H9 (cell line): Measurements from ENCODE around the gene CHSY1. TPM values are rescaled to one million over a fixed set of nuclear protein-coding genes. Genes with fewer than 3 reads are reported as not detected.
A peak's percentile ranks its signal among the peaks of the same experiment; 100 is the strongest.

ENCODE experiments used
- DNase-seq: peaks from one replicate; pipeline ENCODE4 v3.0.0-alpha.2; 2017
- H2AFZ ChIP-seq: one replicate; pipeline ENCODE4 v1.6.1; 2013; ENCODE audit warnings: mild to moderate bottlenecking, low read length, control low read depth, moderate library complexity
- H2AK5ac ChIP-seq: 2 replicates; pipeline ENCODE4 v1.6.1; 2013; ENCODE audit warnings: low read length, control low read depth, mixed read lengths; ENCODE audit not compliant: insufficient read length
- H2BK120ac ChIP-seq: one replicate; pipeline ENCODE4 v1.6.1; 2013; ENCODE audit warnings: low read depth, mild to moderate bottlenecking, low read length, control low read depth, inconsistent platforms; ENCODE audit not compliant: poor library complexity, severe bottlenecking
- H2BK12ac ChIP-seq: 2 replicates; pipeline ENCODE4 v1.6.1; 2013; ENCODE audit warnings: low read length, control low read depth, mixed read lengths, low read depth; ENCODE audit not compliant: insufficient read length
- H2BK15ac ChIP-seq: 2 replicates; pipeline ENCODE4 v1.6.1; 2013; ENCODE audit warnings: low read depth, low read length, control low read depth
- H2BK20ac ChIP-seq: one replicate; pipeline ENCODE4 v1.6.1; 2013; ENCODE audit warnings: low read depth, mild to moderate bottlenecking, low read length, control low read depth, inconsistent platforms; ENCODE audit not compliant: poor library complexity, severe bottlenecking
- H2BK5ac ChIP-seq: 2 replicates; pipeline ENCODE4 v1.6.1; 2013; ENCODE audit warnings: low read length, control low read depth, mixed read lengths; ENCODE audit not compliant: insufficient read length
- H3K14ac ChIP-seq: 2 replicates; pipeline ENCODE4 v1.6.1; 2013; ENCODE audit warnings: low read length, control low read depth; ENCODE audit not compliant: insufficient read depth
- H3K18ac ChIP-seq: 2 replicates; pipeline ENCODE4 v1.6.1; 2013; ENCODE audit warnings: low read depth, mild to moderate bottlenecking, mixed read lengths, low read length, control low read depth; ENCODE audit not compliant: insufficient read length
- H3K23ac ChIP-seq: 2 replicates; pipeline ENCODE4 v1.6.1; 2013; ENCODE audit warnings: low read length, control low read depth, mixed read lengths, low read depth; ENCODE audit not compliant: insufficient read length
- H3K23me2 ChIP-seq: 2 replicates; pipeline ENCODE4 v1.6.1; 2013; ENCODE audit warnings: low read depth, mild to moderate bottlenecking, mixed read lengths, low read length, control low read depth; ENCODE audit not compliant: insufficient read length, poor library complexity, severe bottlenecking
- H3K27ac ChIP-seq: 2 replicates; pipeline ENCODE4 v1.5.1; 2013; ENCODE audit warnings: low read length, control low read depth, mixed read lengths, low read depth; ENCODE audit not compliant: insufficient read length
- H3K27me3 ChIP-seq: 2 replicates; pipeline ENCODE4 v1.6.1; 2013; ENCODE audit warnings: low read length, control low read depth, inconsistent platforms; ENCODE audit not compliant: insufficient read depth
- H3K4ac ChIP-seq: 2 replicates; pipeline ENCODE4 v1.6.1; 2013; ENCODE audit warnings: low read depth, mild to moderate bottlenecking, control low read depth, inconsistent platforms, low read length, moderate library complexity
- H3K4me1 ChIP-seq: 2 replicates; pipeline ENCODE4 v1.6.1; 2013; ENCODE audit warnings: low read length, control low read depth, inconsistent platforms; ENCODE audit not compliant: insufficient read depth
- H3K4me2 ChIP-seq: 2 replicates; pipeline ENCODE4 v1.6.1; 2013; ENCODE audit warnings: low read length, control low read depth, mixed read lengths; ENCODE audit not compliant: insufficient read length, insufficient read depth
- H3K56ac ChIP-seq: 2 replicates; pipeline ENCODE4 v1.6.1; 2013; ENCODE audit warnings: low read depth, mild to moderate bottlenecking, mixed read lengths, low read length, control low read depth; ENCODE audit not compliant: insufficient read length
- H3K79me1 ChIP-seq: 2 replicates; pipeline ENCODE4 v1.6.1; 2013; ENCODE audit warnings: low read depth, mild to moderate bottlenecking, moderate library complexity, low read length, control low read depth, inconsistent platforms; ENCODE audit not compliant: insufficient read depth, poor library complexity, severe bottlenecking
- H3K79me2 ChIP-seq: 2 replicates; pipeline ENCODE4 v1.6.1; 2013; ENCODE audit warnings: low read length, control low read depth, inconsistent platforms; ENCODE audit not compliant: insufficient read depth
- H3K9ac ChIP-seq: 2 replicates; pipeline ENCODE4 v1.6.1; 2013; ENCODE audit warnings: low read length, control low read depth, mixed read lengths; ENCODE audit not compliant: insufficient read length; ENCODE audit errors: extremely low read depth
- H3K9me3 ChIP-seq: one replicate; pipeline ENCODE4 v1.6.1; 2013; ENCODE audit warnings: low read depth, low read length, inconsistent platforms; ENCODE audit not compliant: control insufficient read depth
- H3T11ph ChIP-seq: one replicate; pipeline ENCODE4 v1.6.1; 2013; ENCODE audit warnings: mild to moderate bottlenecking, low read length, control low read depth, inconsistent platforms
- H4K20me1 ChIP-seq: one replicate; pipeline ENCODE4 v1.6.1; 2013; ENCODE audit not compliant: control insufficient read depth, insufficient read length, insufficient read depth
- H4K5ac ChIP-seq: 2 replicates; pipeline ENCODE4 v1.6.1; 2013; ENCODE audit warnings: low read depth, mild to moderate bottlenecking, mixed read lengths, low read length, control low read depth; ENCODE audit not compliant: insufficient read length
- H4K8ac ChIP-seq: replicated peaks from 2 replicates; pipeline ENCODE4 v1.6.1; 2013; ENCODE audit warnings: low read length, control low read depth, mixed read lengths, low read depth; ENCODE audit not compliant: insufficient read length
- H4K91ac ChIP-seq: 2 replicates; pipeline ENCODE4 v1.6.1; 2013; ENCODE audit warnings: low read depth, mild to moderate bottlenecking, moderate library complexity, mixed read lengths, low read length, control low read depth; ENCODE audit not compliant: insufficient read length
- H3K27ac Mint-ChIP-seq, 3 experiments: 2 replicates in 2 of 3; 3 replicates in 1 of 3; pipeline ENCODE4 v1.8.0; 2020 to 2021; ENCODE audit warnings: mixed read lengths in 3 of 3, mild to moderate bottlenecking in 1 of 3, moderate library complexity in 1 of 3
- H3K27me3 Mint-ChIP-seq: 2 replicates; pipeline ENCODE4 v1.8.0; 2021; ENCODE audit warnings: low read depth, mild to moderate bottlenecking, moderate library complexity, mixed read lengths
- H3K36me3 Mint-ChIP-seq, 3 experiments: 2 replicates in 2 of 3; 3 replicates in 1 of 3; pipeline ENCODE4 v1.8.0; 2020 to 2021; ENCODE audit warnings: low read depth in 3 of 3, mixed read lengths in 3 of 3; ENCODE audit not compliant: insufficient read depth in 1 of 3
- H3K4me1 Mint-ChIP-seq, 2 experiments: 2 replicates each; pipeline ENCODE4 v1.8.0; 2020; ENCODE audit warnings: mixed read lengths in 2 of 2
- H3K4me3 Mint-ChIP-seq, 2 experiments: 2 replicates in 1 of 2; 3 replicates in 1 of 2; pipeline ENCODE4 v1.8.0; 2020 to 2021; ENCODE audit warnings: mild to moderate bottlenecking in 2 of 2, mixed read lengths in 2 of 2, moderate library complexity in 1 of 2
- H3K9me3 Mint-ChIP-seq, 2 experiments: 2 replicates in 1 of 2; 3 replicates in 1 of 2; pipeline ENCODE4 v1.8.0; 2020; ENCODE audit warnings: mild to moderate bottlenecking in 2 of 2, mixed read lengths in 2 of 2, moderate library complexity in 1 of 2
- WGBS: extraction: QIAGEN DNeasy Blood & Tissue Kit; methylation state at CpG from one replicate; pipeline ENCODE4 v1.1.7; 2013; ENCODE audit warnings: missing lambda C conversion rate, low lambda C conversion rate, mixed read lengths; ENCODE audit not compliant: insufficient read length; ENCODE audit errors: extremely low coverage; 5-methylcytosine and 5-hydroxymethylcytosine counted together
- total RNA-seq: library from RNA; stranded (reverse); gene quantifications from 2 replicates; pipeline ENCODE4 v1.2.1, GENCODE V29; 2021
- TF ChIP-seq, protein P1 (sequence below): fragments of 200-600 bp; sonication (generic); conservative IDR thresholded peaks from 3 replicates; pipeline ENCODE4 v1.8.0; 2021; ENCODE audit warnings: antibody characterized with exemption, mild to moderate bottlenecking

The CHSY1 gene
- total RNA-seq, 1 experiment from 2014 or later, result 68.3 TPM

DNA sequence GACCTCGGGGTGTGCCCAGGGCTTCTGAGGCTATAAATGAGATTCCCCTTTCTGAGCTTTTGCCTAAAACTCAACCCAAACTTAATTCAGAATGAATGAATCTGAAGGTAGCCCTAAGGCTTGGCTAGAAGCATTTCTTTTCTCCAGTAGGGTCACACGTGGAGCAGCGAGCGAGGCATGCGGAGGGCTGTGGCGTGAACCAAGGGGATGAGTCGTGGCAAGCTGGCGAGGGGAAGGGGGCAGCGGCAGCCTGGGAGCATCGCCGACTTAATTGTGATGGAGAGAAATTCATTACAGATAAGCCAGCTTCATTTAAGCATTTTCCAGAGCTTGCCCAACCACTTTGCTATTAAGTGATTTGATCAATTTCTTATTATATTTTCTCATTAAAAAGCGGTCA lies 79.9 kb downstream of the CHSY1 start:
- Histone ChIP-seq H2BK120ac (no peak overlapping the region), H3K14ac (no peak overlapping the region), H3K4ac (no peak overlapping the region), H4K20me1 (no peaks in the 10 kb centered on the region), H3K18ac (no peak overlapping the region), H3K79me2 (no peaks in the 10 kb centered on the region), H4K91ac (no peak overlapping the region), H3K27ac (no peak overlapping the region), H2BK5ac (no peak overlapping the region), H3K23ac (no peak overlapping the region), H2BK20ac (no peak overlapping the region), H3K27me3 (no peaks in the 10 kb centered on the region), H4K5ac (no peak overlapping the region), H3T11ph (no peak overlapping the region), H2BK15ac (no peak overlapping the region), H3K4me2 (no peak overlapping the region), H2AK5ac (no peak overlapping the region), H3K79me1 (no peaks in the 10 kb centered on the region), H4K8ac (no peak overlapping the region), H3K56ac (no peak overlapping the region), H2AFZ (no peak overlapping the region), H3K9me3 (no peaks in the 10 kb centered on the region), H3K23me2 (no peaks in the 10 kb centered on the region), H2BK12ac (no peak overlapping the region), H3K4me1 (no peaks in the 10 kb centered on the region), H3K9ac (no peak overlapping the region)
- WGBS, result no CpG with 5 or more reads among the region's 12 CpGs
- Mint-ChIP-seq H3K4me3 (no peak overlapping the region), H3K4me1 (peaks cover 24 to 30% of the 10 kb centered on the region in 2 experiments), H3K27ac (peak overlapping the region in 1 of 3 experiments; percentile 78; a peak in 2 of 7 replicates), H3K27me3 (no peaks in the 10 kb centered on the region; the same call in none of the 2 replicates), H3K9me3 (peaks cover 4 to 6% of the 10 kb centered on the region in 2 experiments), H3K36me3 (peaks cover 17 to 31% (median 30%) of the 10 kb centered on the region in 3 experiments)
- no peak for DNase-seq
- TF ChIP-seq, protein P1, sequence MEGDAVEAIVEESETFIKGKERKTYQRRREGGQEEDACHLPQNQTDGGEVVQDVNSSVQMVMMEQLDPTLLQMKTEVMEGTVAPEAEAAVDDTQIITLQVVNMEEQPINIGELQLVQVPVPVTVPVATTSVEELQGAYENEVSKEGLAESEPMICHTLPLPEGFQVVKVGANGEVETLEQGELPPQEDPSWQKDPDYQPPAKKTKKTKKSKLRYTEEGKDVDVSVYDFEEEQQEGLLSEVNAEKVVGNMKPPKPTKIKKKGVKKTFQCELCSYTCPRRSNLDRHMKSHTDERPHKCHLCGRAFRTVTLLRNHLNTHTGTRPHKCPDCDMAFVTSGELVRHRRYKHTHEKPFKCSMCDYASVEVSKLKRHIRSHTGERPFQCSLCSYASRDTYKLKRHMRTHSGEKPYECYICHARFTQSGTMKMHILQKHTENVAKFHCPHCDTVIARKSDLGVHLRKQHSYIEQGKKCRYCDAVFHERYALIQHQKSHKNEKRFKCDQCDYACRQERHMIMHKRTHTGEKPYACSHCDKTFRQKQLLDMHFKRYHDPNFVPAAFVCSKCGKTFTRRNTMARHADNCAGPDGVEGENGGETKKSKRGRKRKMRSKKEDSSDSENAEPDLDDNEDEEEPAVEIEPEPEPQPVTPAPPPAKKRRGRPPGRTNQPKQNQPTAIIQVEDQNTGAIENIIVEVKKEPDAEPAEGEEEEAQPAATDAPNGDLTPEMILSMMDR, result no peak
